Measurements from ENCODE around the gene NINJ1.

- TF ChIP-seq CTCF (IDR thresholded peaks at IDR 0.05) (no peak), POLR2A (IDR thresholded peaks at IDR 0.05) (no peak)
Observed at GRCh38 chr9:93083592-93084470, 50.2 kb downstream of the NINJ1 start.
